GM21717 (cell line): ENCODE results near the gene SPHKAP.
"Not testable (repeated sequence)": the region's sequence is repeated elsewhere in the genome, so short reads cannot be mapped to it uniquely, and the experiment has no call there.

Experiments
- ATAC-seq: cut with Tn5 transposase; IDR thresholded peaks from one replicate; pipeline ENCODE4 v1.9.1; 2021; ENCODE audit warnings: mild to moderate bottlenecking, moderate library complexity; ENCODE audit not compliant: unreplicated experiment

The SPHKAP gene

DNA sequence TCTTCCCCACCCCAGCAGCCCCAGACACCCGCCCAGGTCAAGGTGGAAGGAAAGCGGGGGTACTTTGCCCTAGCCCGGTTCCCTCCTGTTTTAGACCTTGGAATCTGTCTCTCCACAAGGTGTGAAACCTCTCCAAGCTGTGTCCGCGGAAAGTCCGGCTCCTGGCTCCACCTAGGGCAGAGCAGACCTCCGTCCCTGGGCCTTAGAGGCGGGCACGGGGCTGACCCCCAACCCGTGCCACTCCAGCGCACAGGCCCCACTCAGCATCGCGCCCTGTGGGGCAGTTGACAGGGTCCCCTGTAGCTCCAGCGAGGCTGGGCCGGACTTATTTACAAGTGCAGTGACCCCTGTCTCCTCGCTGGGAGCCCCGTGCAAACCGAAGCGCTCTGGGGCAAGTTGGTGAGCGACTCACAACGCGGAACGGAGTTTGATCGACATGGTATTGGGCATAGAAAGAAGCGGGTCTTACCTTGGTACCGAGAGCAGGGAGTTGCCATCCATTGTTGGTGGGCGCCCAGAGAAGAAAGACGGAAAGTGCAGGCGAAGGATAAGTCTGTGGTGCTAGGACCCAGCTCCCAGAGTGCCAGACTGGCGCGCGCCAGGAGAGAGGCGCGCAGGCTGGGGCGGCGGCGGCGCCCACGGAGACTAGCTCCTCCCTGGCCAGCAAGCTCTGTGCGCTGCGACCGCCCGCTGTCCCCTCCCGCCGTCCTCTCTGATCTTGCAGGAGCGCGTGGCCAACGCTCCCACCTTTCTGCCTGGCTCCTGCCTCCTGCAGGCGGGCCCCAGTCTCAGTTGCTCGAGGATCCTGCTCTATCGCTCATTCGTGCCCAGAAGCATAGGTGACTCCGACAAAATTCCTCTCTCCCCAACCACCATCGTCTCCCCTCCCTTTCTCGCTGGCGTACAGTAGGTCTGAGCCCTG is at the start of gene SPHKAP:
Gene SPHKAP, minus strand, starts transcription at position 590 of the 922 bp plus-strand sequence. Its CDS starts 89 bp downstream, at position 501.
- no peak for ATAC-seq

- ATAC-seq: no peak
These were observed 46.0 kb upstream of the SPHKAP start for GRCh38 chr2:228227466-228227865.

DNA sequence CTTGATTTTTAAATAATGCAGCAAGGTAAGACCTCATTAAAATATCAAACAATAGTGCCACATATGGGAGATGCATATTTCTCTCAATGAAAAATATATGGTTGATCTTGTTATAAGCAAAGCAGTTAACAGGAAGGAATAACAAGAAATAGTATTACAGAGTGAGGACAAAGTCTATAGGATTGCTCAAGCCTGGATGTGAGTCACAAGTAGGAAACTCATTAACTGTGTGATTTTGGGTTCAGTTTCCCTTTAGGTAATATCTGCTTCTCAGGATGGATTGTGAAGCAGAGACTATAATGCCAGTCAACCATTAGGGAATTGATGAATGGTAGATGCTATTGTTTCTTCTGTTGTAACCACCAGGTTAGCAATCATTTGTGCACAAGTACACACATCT is 42.9 kb upstream of the SPHKAP start:
- ATAC-seq: no peak

GRCh38 chr2:228218593-228218992 is 37.1 kb upstream of the SPHKAP start:
- ATAC-seq: not testable (repeated sequence)

DNA sequence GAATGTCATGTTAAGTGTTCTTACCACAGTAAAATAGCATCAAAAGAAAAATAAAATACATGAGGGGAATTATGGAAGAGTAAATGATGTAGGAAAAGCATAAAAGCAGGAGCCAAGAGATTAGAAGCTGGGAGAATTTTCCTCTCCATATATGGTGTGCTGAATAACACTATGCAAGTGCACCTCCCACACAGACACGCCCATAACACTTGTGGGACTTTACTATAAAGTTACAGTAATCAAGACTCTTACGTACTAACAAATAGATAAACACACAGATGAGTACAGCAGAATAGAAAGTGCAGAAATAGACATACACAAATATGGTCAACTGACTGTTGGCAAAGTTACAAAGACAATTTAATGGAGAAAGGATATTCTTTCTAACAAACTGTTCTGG is 16.0 kb upstream of the SPHKAP start:
- no peak for ATAC-seq

GRCh38 chr2:228180181-228181097 is 1.0 kb downstream of the SPHKAP start:
- no peak for ATAC-seq

DNA sequence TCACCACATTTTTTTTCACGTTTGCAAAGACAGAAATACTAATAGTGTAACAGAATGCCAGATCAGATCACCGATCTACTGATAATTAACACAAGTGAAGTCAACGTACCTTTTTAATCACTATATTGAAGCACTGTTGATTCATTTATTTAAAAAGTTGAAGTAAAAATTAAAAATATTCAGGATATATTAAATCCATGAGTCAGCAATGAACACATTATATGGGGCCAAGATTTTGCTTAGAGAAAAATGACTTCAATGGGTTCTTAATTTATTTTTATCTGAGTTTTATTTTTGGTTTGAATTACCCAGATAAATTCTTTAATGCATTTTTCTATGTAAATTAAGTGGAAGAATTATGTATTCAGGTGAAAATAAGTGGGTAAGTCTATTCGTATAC is 14.2 kb downstream of the SPHKAP start:
- no peak for ATAC-seq

GRCh38 chr2:228164718-228165117 is 16.8 kb downstream of the SPHKAP start:
- ATAC-seq: no peak

- ATAC-seq: no peak
These were observed 23.6 kb downstream of the SPHKAP start for GRCh38 chr2:228157841-228158240.

DNA sequence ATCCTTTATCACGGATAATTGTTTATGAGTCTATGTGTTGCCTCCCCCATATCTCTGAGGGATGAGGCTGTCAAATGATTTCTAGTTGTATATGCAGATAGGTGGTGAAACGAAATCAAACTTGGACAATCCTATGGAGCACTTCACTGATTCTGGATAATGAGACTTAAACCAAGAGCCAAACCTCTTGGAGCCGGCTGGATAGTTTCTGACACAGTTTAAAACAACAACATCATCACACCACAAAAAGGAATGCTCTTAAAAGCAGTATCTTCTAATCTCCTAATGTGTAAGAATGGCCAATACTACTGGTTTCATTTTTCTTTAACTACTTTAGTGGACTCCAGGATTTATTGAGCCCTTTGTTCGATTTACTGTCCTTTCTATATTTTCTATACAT is 36.5 kb downstream of the SPHKAP start:
- ATAC-seq: no peak

DNA sequence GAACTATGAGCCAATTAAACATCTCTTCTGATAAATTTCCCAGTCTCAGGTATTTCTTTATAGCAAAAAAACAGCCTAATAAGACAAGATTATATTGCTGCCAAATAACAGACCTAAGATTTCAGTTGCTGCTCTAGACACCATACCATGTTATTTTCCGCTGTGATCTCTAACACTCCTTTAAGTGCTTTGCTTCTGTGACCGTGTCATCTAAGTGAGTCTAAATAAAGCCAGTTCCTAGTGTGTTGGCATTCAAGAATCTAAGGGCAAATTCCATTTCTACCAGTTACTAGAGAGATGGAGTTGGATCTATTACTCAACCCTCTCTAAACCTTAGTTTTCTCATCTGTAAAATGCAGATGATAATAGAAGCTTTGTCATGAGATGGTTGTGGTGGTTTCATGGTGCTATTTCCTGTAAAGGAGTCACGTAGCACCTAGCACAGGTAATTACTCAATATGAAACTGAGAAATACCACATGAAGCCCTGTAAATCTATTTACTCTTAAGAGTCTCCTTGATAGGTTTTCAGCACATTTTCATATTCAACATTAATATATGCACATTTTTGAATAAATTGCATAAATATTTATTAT is 40.5 kb downstream of the SPHKAP start:
- ATAC-seq: peak; percentile 99

DNA sequence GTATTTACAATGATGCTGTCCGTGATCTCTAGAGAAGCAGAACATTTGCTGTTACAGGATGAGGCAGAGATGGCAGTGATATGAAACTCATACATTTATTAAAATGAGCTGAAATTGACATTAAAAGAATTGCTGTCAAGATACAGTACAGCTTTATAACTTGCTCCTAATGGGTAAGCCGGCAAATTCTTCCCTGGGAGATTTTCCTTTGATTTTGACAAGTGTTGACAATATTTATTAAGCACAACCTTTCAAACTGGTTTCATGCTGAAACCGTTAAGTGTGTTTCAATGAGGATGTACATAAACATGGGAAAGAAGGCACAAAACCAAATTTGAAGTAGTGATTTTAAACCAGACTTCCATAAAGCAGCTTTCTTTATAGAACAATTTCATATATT is 45.5 kb downstream of the SPHKAP start:
- no peak for ATAC-seq

- no peak for ATAC-seq
These were observed 46.2 kb downstream of the SPHKAP start for GRCh38 chr2:228135300-228135699.

GRCh38 chr2:228131833-228132232 is 49.7 kb downstream of the SPHKAP start:
- ATAC-seq: no peak

DNA sequence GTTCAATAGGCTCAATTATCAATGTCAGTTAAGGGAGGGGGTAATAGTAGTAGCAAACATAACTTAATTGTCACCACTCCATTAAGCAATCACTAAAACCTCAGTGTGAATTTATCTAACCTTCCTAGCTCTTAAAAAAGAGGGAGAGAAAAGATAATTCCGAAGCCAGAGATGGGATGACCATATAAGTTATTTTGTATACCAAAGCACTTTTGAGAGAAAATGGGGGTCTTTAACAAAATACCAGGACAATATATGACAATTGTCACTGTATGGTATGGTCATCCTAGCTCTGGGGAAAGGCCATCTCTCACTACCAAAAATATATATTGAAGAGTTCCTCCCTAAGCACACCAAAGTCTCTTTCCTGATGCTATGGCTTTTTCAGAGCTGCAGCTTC is 55.1 kb downstream of the SPHKAP start:
- no peak for ATAC-seq

DNA sequence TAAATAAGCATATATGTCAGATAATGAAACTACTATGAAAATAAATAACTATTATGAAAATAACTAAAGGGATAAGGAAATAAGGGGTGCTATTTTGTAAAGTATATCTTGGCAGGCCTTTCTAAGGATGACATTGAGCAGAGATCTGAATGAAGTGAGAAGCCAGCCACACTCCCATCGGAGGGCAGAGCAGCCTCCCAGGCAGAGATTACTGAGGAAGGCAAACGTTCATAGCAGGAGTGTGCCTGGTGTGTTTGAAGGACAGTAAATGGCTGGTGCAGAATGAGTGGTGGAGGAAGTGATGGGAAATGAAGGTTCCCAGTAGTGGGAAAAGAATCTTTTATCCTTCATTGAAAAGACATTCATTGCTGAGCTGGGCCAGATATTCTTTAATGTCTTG is 62.5 kb downstream of the SPHKAP start:
- no peak for ATAC-seq

- no peak for ATAC-seq
These were observed 73.6 kb downstream of the SPHKAP start for GRCh38 chr2:228107846-228108245.

DNA sequence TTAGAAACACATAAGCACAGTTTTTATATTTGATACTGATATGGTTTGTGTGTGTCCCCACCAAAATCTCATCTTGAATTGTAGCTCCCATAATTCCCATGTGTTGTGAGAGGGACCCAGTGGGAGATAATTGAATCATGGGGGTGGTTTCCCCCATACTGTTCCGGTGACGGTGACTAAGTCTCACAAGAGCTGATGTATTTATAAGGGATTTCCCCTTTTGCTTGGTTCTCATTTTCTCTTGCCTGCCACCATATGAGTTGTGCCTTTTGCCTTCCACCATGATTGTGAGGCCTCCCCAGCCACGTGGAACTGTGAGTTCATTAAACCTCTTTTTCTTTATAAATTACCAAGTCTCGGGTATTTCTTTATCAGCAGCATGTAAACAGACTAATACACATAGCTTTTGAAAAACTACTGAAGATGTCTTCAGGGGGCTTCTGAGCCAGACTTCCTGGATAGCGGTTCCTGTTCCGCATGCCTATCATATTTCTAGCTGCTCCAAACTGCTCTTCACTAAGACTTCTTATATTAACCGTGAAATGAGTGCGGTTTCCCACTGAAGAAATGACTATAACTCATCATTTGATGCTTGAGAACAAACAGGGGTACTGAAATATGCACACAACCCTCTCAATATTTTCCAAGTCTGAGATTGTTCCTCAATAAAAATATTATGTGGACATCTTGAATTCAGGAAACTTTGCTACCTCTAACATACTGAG is 75.8 kb downstream of the SPHKAP start:
- ATAC-seq: no peak

- no peak for ATAC-seq
These were observed 77.3 kb downstream of the SPHKAP start for GRCh38 chr2:228104215-228104614.

DNA sequence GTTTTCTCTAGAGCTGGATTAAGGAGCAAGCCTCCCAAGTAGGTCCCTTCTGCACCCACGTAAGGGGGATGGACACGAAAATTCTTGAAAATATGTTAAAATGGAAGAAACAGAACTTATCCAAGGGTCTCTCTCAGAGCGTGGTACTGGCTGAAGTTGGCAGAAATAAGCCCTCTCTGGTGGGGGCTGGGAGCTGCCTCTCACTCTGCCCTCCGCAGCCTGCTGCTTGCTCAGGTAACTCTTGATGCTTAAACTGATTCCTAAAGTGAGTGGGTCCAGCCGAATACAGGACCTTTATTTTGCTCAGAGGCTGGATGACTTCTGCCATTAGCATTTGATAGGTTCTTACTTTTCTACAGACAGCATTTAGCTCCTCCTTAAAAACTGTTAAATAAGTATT is 78.1 kb downstream of the SPHKAP start:
- ATAC-seq: peak; percentile 25

DNA sequence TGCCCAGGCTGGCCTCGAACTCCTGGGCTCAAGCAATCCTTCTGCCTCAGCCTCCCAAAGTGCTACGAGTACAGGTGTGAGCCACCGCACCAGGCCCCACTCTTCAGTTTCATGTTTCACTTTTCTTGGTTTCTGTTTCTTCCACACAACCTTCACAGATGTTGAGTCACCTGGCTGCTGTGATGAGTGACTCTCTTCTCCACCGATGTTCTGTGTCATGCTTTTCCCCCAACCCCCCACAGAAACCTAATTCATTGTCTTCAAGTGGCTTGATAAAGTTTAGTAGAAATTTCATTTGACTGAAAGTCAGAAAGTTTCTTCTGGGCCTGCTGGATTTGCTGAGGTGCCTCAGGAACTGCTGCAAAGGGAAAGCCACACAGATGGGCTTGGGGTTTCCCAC is 78.5 kb downstream of the SPHKAP start:
- peak; percentile 92 for ATAC-seq
